HEK293 (cell line): ENCODE results near the gene TYSND1.

Experiments
- CTCF ChIA-PET: fragments of 350-600 bp; formaldehyde crosslinking; extraction: SDS; loops from one replicate; lab custom pipeline; 2021; ENCODE audit warnings: antibody characterized with exemption; lab: Yijun Ruan, JAX
- POLR2A ChIA-PET: fragments of 300-600 bp; formaldehyde crosslinking; extraction: SDS; loops from one replicate; lab custom pipeline; 2020; ENCODE audit warnings: antibody characterized with exemption, inconsistent platforms; lab: Yijun Ruan, JAX
- H3K27ac ChIP-seq: fragments of 200-500 bp; sonication (Bioruptor generic); 2 replicates; pipeline ENCODE4 v1.5.1; 2014; ENCODE audit warnings: low read depth, low read length, control low read depth, inconsistent platforms; ENCODE audit errors: extremely low read depth
- H3K36me3 ChIP-seq, 2 experiments: fragments of 200-500 bp in 1 of 2; sonication (Bioruptor generic) in 1 of 2; 1 replicate in 1 of 2; 2 replicates in 1 of 2; pipeline ENCODE4 v1.5.1; 2014 to 2017; ENCODE audit warnings: inconsistent platforms in 2 of 2, low read length in 2 of 2; ENCODE audit not compliant: control insufficient read depth in 2 of 2, insufficient read depth in 1 of 2
- H3K4me1 ChIP-seq: fragments of 200-500 bp; sonication (Bioruptor generic); 2 replicates; pipeline ENCODE4 v1.5.1; 2014; ENCODE audit warnings: mild to moderate bottlenecking, low read length, inconsistent platforms; ENCODE audit not compliant: control insufficient read depth, insufficient read depth
- H3K4me3 ChIP-seq: 2 replicates; pipeline ENCODE4 v1.5.1; 2011; ENCODE audit warnings: low read depth, mild to moderate bottlenecking, control low read depth, low read length, moderate library complexity
- H3K9me3 ChIP-seq: fragments of 200-500 bp; sonication (Bioruptor generic); 2 replicates; pipeline ENCODE4 v1.5.1; 2014; ENCODE audit warnings: low read depth, low read length, inconsistent platforms; ENCODE audit not compliant: control insufficient read depth, insufficient read depth
- BCL11A ChIP-seq: fragments of 450-650 bp; formaldehyde crosslinking; IDR thresholded peaks from 2 replicates; pipeline ENCODE4 v1.5.1; 2016; ENCODE audit warnings: low read depth, missing biosample characterization, missing genetic modification characterization
- BCL11B ChIP-seq: fragments of 450-650 bp; formaldehyde crosslinking; IDR thresholded peaks from 2 replicates; pipeline ENCODE4 v1.5.1; 2016; ENCODE audit warnings: low read depth, missing biosample characterization, missing genetic modification characterization
- GLI4 ChIP-seq: fragments of 450-650 bp; formaldehyde crosslinking; IDR thresholded peaks from 2 replicates; pipeline ENCODE4 v1.5.1; 2016; ENCODE audit warnings: missing biosample characterization, missing genetic modification characterization
- PRDM6 ChIP-seq: fragments of 450-650 bp; formaldehyde crosslinking; IDR thresholded peaks from 2 replicates; pipeline ENCODE4 v1.5.1; 2017; ENCODE audit warnings: missing biosample characterization, missing genetic modification characterization
- SCRT2 ChIP-seq: fragments of 450-650 bp; formaldehyde crosslinking; IDR thresholded peaks from 2 replicates; pipeline ENCODE4 v1.5.1; 2016; ENCODE audit warnings: missing biosample characterization, missing genetic modification characterization
- ZFP69B ChIP-seq: fragments of 450-650 bp; formaldehyde crosslinking; IDR thresholded peaks from 2 replicates; pipeline ENCODE4 v1.5.1; 2016; ENCODE audit warnings: missing biosample characterization, missing genetic modification characterization
- ZIC2 ChIP-seq: fragments of 450-650 bp; formaldehyde crosslinking; IDR thresholded peaks from 2 replicates; pipeline ENCODE4 v1.5.1; 2016; ENCODE audit warnings: missing biosample characterization, missing genetic modification characterization
- ZNF114 ChIP-seq: fragments of 450-650 bp; formaldehyde crosslinking; IDR thresholded peaks from 2 replicates; pipeline ENCODE4 v1.5.0; 2017; ENCODE audit warnings: missing biosample characterization, missing genetic modification characterization
- ZNF169 ChIP-seq: fragments of 450-650 bp; formaldehyde crosslinking; IDR thresholded peaks from 2 replicates; pipeline ENCODE4 v1.5.1; 2016; ENCODE audit warnings: missing biosample characterization, missing genetic modification characterization
- ZNF280C ChIP-seq: fragments of 450-650 bp; formaldehyde crosslinking; IDR thresholded peaks from 2 replicates; pipeline ENCODE4 v1.5.1; 2016; ENCODE audit warnings: missing biosample characterization, missing genetic modification characterization
- ZNF292 ChIP-seq: fragments of 450-650 bp; formaldehyde crosslinking; IDR thresholded peaks from 2 replicates; pipeline ENCODE4 v1.5.1; 2016; ENCODE audit warnings: low read depth, missing biosample characterization, missing genetic modification characterization, borderline replicate concordance
- ZNF311 ChIP-seq: fragments of 450-650 bp; formaldehyde crosslinking; IDR thresholded peaks from 2 replicates; pipeline ENCODE4 v1.5.1; 2017; ENCODE audit warnings: missing biosample characterization, missing genetic modification characterization, borderline replicate concordance
- ZNF623 ChIP-seq: fragments of 450-650 bp; formaldehyde crosslinking; IDR thresholded peaks from 2 replicates; pipeline ENCODE4 v1.5.1; 2016; ENCODE audit warnings: missing biosample characterization, missing genetic modification characterization
- ZNF670 ChIP-seq: fragments of 450-650 bp; formaldehyde crosslinking; IDR thresholded peaks from 2 replicates; pipeline ENCODE4 v1.5.1; 2016; ENCODE audit warnings: missing biosample characterization, missing genetic modification characterization, low read depth
- ZNF776 ChIP-seq: fragments of 450-650 bp; formaldehyde crosslinking; IDR thresholded peaks from 2 replicates; pipeline ENCODE4 v1.5.0; 2017; ENCODE audit warnings: missing biosample characterization, missing genetic modification characterization, borderline replicate concordance
- ZNF843 ChIP-seq: fragments of 450-650 bp; formaldehyde crosslinking; IDR thresholded peaks from 2 replicates; pipeline ENCODE4 v1.5.1; 2016; ENCODE audit warnings: missing biosample characterization, missing genetic modification characterization

TYSND1 gene

GRCh38 chr10:70096705-70097420 is 49.6 kb downstream of the TYSND1 start:
- H3K4me3 ChIP-seq: no peak overlapping the region
- H3K4me1 ChIP-seq: no peaks in the 10 kb centered on the region
- no peak overlapping the region for H3K27ac ChIP-seq
- POLR2A ChIA-PET: no interaction called here
- no peaks in the 10 kb centered on the region for H3K9me3 ChIP-seq
- peaks cover 6 to 85% of the 10 kb centered on the region in 2 experiments for H3K36me3 ChIP-seq
- CTCF ChIA-PET: interaction anchor here (1.2 to 2.7 kb wide), 2 partner anchors 19 to 50 kb away, joined by 3 to 17 read pairs; partner anchors contain the start of gene TYSND1
- TF ChIP-seq ZIC2 (tag by site-specific recombination) (peak; percentile 40; the same call in 1 of the 2 replicates), BCL11A (no peak)

GRCh38 chr10:70096016-70096704 is 50.3 kb downstream of the TYSND1 start:
- POLR2A ChIA-PET: no interaction called here

GRCh38 chr10:70094250-70094649 is 52.2 kb downstream of the TYSND1 start:
- no peak overlapping the region for H3K27ac ChIP-seq
- POLR2A ChIA-PET: no interaction called here
- no peaks in the 10 kb centered on the region for H3K9me3 ChIP-seq
- peaks cover 6 to 72% of the 10 kb centered on the region in 2 experiments for H3K36me3 ChIP-seq
- H3K4me3 ChIP-seq: no peak overlapping the region
- TF ChIP-seq ZNF670 (tag by site-specific recombination): no peak
- no peak for TF ChIP-seq ZNF169 (tag by site-specific recombination)
- CTCF ChIA-PET: interaction anchor here (1.5 to 2.7 kb wide), 3 partner anchors 13 to 23 kb away, joined by 3 to 17 read pairs (median 5); no protein-coding TSS in a partner anchor
- H3K4me1 ChIP-seq: no peaks in the 10 kb centered on the region

More at GRCh38 chr10:70096016-70096704, 50.3 kb downstream of the TYSND1 start:
- Histone ChIP-seq H3K9me3 (no peaks in the 10 kb centered on the region), H3K4me1 (no peaks in the 10 kb centered on the region), H3K27ac (no peak overlapping the region), H3K4me3 (no peak overlapping the region), H3K36me3 (peaks cover 6 to 81% of the 10 kb centered on the region in 2 experiments)
- TF ChIP-seq ZNF623 (tag by site-specific recombination) (no peak), GLI4 (tag by site-specific recombination) (no peak), ZNF311 (tag by site-specific recombination) (no peak), ZFP69B (no peak), ZNF292 (tag by site-specific recombination) (no peak), PRDM6 (tag by site-specific recombination) (no peak), BCL11B (tag by site-specific recombination) (no peak), ZNF280C (tag by site-specific recombination) (no peak), ZNF776 (tag by site-specific recombination) (no peak), ZNF114 (tag by site-specific recombination) (no peak), SCRT2 (tag by site-specific recombination) (no peak), ZNF843 (tag by site-specific recombination) (no peak), ZNF169 (tag by site-specific recombination) (no peak)
- CTCF ChIA-PET: interaction anchor here (1.1 to 2.7 kb wide), 3 partner anchors 17 to 50 kb away, joined by 3 to 17 read pairs (median 3); partner anchors contain the start of gene TYSND1
